HG03175 (cell line): ENCODE data around the gene FSTL5.

Experiments used
- ATAC-seq: cut with Tn5 transposase; IDR thresholded peaks from one replicate; pipeline ENCODE4 v1.9.1; 2021; ENCODE audit warnings: mild to moderate bottlenecking, moderate library complexity; ENCODE audit not compliant: unreplicated experiment

FSTL5 gene

DNA sequence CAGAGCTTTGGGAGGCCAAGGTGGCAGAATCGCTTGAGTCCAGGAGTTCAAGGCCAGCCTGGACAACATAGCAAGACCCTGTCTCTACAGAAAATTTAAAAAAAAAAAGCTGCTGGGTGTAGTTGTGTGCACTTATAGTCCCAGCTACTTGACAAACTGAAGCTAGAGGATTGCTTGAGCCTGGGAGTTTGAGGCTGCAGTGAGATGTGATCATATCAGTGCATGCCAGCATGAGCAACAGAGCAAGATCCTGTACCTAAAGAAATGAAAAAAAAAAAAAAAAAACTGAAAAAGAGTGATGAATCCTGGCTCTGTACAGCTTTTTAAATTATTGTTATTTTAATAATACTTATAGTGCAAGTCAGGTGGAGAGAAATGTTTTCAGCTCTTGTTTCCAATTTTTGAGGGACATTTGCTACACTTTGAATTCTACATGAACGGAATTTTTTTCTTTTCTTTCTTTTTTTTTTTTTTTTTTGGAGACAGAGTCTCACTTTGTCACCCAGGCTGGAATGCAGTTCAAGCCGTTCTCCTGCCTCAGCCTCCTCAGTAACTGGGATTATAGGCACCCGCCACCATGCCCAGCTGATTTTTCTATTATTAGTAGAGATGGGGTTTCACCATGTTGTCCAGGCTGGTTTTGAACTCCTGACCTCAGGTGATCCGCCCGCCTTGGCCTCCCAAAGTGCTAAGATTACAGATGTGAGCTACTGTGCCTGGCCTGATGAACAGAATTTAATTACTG, 215.6 kb downstream of the FSTL5 start:
- no peak for ATAC-seq

DNA sequence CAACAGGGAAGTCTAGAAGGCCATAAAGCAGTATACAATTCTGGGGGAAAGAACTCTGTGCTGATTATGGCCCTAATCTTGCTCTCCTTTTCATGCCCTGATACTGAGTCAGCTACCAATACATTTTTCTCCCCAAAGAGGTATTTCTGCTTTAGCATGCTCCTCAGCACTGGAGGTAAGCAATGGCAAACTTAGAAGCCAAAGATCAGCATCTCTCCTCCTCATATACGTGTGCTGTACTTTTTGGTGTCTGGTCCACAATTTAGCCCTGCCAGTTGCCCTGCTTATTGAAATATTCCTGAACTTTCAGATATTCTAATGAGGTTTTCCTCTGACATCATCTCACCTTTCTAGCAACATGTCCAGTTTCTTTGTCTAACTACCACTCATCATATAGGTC, 226.2 kb downstream of the FSTL5 start:
- no peak for ATAC-seq

DNA sequence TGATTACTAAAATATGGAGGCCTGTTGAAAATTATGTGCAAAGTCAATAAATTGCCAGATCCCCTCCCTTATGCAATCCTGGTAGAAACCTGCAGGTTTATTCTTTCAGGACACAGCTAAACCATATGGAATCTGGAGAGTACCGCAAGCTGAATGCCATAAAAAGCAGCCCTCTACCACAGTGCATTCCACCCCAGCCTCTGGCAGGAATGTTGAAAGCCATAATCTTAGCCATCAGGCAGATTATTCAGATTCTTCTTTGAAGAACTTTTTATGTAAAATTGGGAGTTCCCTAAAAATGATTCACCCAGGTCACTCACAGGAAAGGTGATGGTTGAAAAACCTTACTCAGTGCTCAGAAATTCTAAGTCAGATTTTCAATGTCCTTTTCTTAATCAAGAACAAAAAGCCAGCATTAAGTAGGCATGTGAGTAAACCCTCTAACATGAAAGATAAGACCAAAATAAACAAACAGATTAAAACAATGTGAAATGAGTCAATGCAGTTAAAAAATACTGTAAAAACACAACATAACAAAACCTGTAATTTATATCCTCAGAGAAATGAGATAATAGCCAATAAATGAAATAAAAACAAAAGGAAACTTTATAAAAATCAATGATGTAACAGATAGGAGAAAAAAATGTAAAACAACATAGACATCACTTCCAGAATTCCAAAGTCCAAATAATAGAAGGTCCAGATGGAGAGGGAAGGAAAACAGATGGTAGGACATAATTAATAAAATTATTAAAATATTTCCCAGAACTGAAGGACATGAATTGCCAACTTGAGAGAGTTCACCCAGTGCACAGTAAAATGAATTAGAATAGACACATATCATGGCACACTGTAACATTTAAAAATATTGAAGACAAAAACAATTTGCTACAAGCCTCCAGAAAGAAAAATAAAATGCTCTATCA, 226.9 kb downstream of the FSTL5 start:
- no peak for ATAC-seq

DNA sequence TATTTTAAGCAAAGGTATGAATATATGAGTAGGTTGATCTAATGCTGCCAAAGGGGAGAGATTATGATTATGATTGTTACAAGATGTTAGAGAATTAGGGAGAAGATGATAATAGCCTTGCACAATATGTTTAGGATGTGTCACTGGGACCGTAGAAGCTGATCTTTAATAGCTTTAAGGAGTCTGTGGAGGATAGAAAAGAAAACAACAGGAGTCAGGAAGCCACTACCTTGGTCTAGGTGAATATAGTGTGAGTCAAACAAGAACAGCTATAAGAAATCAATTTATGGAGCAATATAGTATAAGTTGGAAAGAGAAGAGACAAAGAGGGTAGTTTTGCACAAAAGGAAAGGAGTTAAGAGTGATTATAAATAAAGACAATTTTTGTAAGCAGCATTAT, 232.7 kb downstream of the FSTL5 start:
- no peak for ATAC-seq

DNA sequence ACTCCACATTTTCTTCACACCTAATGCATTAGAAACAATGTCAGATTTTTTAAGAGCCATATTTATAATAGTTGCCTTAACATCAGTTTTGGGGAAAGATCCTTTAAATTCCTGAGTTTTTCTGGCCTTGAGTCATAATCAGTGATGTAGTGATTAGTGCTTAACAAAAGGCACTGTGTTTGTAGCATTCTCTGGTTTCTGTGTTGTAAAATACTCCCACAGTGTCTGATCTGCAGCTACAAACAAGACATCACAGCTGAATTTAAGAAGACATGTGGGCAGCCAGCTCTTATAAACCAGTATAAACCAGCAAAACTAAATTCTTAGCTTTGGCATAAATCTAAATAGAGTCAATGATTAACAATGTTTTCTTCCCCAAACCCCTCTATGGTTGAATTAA, 233.8 kb downstream of the FSTL5 start:
- ATAC-seq = no peak

DNA sequence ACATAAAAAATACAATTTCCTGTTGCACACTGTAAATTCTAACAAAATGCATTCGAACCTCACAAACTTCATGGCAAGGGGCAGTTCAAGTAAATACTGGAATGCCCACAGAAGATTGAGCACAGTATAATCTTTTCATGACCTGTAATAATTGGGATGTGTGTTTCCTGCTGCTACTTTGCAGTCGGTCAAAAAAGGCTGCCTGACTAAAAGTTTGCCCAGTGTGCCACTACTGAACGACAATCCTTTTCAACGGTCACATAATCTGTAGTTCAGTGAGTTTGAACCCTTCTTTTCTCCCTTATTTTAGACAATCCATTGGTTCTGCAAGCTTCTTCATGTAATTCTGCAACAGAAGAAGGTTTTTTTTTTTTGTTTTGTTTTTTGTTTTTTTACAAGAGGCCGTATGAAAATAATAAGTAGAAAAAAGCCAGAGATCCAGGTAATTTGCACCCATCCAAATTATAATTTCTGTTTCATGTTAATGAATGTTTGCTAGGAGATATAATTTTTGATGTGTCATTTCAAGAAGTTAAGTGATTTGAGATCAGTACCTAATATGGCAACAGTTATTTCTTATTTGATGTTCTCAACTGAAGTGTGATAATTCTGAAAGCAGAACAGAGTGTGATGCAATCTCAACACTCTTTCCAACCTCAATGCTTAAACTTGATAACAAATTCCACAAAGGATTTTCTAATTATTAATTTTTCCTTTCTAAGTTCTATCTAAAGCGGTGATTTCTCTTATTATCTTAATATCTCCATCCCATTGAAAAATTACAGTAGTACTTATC, 237.6 kb downstream of the FSTL5 start:
- no peak for ATAC-seq

DNA sequence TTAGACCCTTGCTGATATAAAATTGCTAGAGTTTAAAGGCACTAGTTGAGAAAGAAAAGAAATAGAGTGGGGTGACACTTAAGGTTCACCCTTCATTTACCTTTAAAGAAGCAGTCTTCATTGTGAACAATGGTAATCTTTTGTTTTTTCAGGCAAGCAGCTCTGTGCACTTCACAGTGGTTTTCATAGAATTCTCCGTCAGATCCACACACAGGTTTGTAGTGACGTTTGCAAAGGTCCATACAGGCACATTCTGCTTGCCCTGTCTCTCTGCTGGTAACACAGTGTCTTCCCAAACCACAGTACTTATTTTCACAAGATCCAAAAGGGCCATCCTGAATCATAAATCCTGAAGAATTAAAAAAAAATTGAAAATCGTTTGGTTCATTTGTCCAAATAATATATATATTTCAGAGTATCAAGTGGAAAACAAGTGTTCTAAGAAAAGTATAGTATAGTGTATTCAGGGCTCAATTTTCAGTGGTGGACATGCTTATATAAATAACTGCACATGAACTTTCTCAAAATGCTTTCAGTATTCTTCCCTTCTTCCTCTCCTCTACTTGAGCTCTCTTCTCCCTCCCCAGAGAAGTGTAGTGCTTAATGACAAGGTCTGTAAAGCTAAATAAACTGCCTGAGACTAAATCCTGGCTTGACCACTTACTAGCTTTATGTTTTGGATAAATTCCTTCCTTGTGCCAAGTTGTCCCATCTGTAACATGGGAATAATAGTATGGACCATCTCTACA, 243.3 kb downstream of the FSTL5 start:
- no peak for ATAC-seq

DNA sequence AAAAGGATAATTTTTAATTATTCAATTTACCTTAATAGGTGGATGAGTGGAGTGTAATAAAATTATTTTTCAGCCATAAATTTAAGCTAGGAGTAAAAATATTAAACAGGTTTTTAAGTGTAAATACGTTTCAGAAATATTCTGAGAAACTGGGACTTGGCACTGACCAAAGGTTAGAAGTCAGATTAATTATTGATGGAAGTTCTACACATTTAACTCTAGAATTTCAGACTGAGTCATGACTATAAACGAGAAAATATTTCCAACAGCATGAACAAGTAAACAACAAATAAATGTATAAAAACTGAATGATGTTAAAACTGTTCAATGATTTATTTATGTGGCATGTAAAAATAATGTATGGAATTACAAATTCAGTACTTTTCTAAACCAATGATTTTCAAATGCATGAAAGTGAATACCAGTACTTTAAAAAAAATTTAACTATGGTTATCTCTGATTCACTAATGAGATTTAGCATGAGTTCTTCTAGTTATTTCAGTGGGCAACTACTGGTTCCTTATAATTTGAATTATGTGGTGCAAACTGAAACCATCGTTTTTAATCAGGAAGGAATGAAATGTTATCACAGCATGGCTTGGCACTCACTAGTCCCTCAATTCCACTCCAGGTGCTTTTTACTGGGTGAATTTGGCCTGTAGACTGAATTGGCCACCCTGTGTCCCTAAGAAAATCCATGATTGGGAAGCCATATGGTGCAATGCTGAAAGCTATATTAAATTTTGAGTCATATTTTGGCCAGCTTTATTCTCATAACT, 244.2 kb downstream of the FSTL5 start:
- ATAC-seq = peak; percentile 66

DNA sequence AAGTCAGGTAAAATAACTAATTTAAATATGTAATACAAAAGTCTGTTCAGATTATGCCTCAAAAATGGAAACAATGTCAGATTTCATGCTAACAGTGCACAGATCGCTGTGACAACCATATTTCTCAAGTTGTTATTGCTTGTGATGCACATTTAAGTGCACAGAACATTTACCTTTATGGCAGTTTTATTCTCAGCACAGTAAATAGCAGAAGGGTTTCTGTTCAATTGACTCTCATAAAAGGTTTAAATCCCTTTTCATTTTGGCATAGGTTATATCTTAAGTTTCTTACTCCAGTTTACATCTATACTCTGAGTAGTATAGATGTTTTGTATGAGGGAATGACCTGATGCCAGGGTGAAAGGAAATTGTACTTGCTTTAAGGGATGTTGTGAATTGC, 247.8 kb downstream of the FSTL5 start:
- no peak for ATAC-seq

DNA sequence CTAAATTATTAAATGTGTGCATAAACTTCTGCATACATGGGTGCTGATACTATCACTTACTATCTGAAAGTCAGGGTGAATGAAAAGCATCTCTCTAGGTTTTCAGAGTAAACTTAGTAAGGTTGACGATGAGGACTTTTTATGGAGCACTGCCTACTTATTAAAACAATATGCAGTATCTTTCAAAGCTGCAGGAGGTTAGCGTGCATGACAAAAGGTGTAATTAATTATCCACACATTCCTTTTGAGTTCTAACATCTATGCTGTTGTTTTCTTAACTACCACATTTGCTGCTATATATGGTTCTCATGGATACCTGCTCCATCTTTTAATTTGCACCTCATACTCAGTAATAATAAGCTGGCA, 256.2 kb downstream of the FSTL5 start:
- ATAC-seq = no peak

DNA sequence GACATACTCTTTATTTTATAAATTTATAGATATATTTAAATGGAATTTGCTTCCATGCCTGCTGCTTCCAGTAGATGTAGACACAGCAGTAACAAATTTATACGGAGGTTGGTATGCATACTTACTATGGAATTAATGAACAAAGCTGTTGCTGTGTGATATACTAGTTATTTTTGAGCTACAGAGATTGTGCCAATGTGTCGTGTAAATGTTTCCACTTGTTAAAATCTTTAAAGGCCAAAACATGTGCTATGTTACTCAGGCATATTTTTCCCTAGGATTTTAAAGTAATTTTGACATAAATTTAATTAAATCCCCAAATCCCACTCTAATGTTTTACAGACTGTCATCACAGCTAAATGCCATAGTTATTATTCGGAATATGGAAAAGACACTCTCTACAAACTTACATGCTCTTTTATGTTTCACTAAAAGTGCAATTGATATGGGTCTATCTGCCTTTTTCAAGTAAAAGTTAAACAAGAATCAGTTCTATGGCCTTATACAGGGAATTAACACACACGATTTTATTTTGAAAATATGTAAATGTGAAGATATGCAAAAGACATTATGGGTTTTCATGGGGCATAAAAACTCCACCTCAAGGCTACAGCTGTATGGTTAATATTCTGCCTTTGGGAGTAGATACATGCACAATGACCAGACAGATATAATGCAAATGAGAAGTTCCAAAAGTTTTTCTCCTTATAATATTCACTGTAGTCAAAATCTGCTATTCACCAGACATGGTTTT, 256.8 kb downstream of the FSTL5 start:
- ATAC-seq = no peak

DNA sequence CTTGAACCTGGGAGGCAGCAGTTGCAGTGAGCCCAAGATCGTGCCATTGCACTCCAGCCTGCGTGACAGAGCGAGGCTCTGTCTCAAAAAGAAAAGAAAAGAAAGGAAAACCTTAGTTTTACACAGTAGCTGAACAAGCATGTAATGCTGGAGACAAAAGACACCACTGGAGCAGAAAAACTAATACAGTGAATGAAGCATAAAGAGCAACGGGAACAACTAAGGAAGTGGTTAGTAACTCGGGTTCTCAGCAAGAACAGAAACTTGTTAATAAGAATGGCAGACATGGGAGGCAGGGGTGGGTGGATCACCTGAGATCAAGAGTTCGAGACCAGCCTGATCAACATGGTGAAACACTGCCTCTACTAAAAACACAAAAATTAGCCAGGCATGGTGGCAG, 263.7 kb downstream of the FSTL5 start:
- ATAC-seq = no peak

DNA sequence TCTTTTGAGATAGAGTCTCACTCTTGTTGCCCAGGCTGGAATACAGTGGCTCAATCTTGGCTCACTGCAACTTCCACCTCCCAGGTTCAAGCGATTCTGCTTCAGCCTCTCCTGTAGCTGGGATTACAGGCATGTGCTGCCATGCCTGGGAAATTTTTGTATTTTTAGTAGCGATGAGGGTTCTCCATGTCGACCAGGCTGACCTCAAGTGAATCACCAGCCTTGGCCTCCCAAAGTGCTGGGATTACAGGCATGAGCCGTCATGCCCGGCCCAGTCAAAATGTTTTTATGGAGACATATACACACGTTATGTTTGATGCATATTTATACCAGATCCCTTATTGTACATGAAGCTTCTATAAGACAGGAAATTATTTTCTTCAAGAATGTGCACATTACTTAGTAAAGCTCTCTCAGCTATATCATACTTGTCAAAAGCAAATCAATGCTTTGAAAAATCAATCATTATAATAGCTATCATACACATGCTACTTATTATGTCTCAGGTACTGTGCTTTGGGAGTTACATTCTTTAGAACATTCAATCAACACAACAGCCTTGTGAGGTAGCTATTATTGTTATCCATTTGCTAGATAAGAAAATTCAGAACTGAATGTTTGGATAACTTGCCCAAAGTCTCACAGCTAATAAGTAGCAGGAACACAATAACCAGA, 269.2 kb downstream of the FSTL5 start:
- no peak for ATAC-seq

DNA sequence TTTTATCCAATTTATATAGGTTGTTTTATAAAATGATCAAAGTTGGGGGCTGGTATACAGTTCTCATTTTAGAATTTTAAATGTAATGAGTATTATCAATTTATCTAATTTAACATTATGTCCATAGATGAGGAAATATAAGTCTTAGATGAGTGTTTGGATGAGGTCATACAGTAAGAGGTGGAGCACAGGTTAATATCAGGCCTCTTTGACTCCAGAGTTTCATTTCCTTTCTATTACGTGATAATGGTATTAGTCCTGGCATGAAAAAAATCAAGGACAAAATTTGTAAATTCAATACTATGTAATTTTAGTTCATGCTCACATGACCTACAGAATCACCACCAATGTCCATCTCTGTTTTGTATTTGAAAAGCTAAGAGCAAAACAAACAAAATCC, 269.8 kb downstream of the FSTL5 start:
- ATAC-seq = no peak

DNA sequence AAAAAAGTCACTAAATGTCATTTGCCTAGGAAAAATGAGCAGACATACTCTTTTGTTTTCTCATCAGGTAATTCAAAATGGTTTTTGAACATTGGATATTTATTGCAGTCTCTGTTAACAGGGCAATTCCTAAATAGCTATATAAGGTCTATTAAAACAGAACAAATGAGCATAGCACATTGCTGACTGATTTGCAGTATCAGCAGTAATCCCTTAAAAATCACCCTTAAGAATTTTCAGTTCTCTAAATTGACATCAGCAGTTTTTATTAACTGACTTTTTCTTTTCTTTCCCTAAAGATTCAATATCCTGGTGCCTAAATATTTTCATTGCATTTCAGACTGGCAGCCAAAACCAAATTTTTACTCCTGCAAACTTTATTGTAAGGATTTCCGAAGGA, 270.2 kb downstream of the FSTL5 start:
- ATAC-seq = no peak

DNA sequence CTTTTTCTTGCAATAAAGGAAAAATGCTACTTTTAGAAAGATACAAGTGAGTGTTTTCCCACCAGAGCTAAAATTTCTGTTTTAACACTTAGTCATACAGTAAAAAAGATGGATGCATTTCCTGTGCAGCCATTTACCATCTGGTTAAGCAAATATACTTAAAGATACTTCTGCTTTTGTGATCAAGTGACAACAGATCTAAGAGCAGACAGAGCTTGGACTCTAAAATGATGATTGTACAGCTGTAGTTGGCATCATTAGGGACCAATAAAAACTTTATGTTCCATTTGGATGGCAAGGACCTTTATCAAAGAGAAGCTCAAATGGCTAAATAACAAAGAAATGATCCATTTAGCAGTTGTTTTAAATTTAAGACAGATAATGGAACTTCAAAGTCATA, 270.8 kb downstream of the FSTL5 start:
- no peak for ATAC-seq

DNA sequence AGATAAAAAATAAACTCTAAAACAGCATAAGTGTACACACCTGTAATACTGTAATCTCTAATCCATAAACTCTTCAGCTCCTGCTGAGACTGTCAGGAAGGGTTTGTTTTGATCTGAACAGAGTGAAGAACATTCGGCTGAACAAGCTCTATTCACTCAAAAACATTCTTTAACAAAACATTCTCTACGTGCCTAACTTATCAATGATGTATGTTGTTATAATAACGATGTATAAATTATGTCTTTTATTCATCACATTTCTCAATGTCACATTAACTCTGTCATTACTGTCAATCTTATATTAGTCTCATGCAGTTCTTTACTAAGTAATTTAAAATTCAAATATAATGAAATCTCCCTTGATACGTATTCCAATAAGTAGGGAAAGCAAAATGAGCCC, 280.6 kb downstream of the FSTL5 start:
- ATAC-seq = no peak

DNA sequence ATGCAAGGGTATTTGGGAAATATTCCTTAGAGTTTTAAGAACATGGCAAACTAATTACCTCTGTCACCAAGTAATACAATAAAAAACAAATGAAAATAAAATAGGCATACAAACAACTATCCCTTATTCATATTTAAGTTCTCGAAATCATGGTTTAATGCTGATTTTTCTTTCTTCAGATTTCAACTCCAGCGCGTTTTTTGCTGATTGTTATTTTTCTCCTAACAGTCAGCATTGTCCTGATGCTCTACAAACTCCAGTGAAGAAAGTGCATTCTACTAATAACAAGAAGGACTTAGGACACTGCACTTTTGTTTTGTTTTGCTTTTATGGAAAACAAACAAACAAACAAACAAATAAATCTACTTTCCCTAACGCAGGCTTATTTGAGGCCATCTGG, 282.4 kb downstream of the FSTL5 start:
- ATAC-seq = no peak

DNA sequence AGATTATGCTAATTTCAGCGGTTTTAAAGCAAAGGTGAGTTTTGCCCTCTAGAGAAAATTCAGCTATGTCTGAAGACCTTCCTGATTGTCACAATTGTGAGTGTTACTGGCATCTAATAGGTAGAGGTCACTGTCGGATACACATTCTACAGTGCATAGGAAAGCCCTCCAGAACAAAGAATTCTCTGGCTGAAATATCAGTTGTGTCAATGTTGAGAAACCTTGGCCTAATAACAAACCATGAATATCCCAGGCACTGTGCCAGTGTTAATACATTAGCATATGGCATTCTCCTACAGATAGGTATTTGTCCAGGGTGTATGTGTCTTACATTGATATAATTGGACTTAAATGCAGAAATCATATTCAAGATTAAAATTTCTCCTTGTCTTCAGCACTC, 294.3 kb downstream of the FSTL5 start:
- ATAC-seq = no peak
